ENCODE measurements around the gene LRMDA.

DNA sequence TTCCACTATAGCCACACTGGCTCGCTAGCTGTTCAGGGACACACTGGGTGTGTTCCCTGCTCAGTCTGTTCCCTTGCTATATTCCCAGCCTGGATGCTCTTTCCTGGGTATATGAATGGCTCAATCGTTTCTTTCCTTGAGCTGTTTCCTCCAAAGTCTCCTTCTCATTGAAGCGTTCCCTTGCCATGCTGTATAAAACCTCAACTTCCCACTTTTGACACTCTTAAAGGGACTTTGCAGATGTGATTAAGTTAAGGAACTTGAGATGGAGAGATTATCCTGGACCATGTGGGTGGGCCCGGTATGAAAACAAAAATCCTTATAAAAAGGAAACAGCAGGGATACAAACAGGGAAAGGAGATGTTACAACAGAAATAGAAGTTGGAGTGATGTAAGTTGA is 973.1 kb downstream of the LRMDA start:
- TF ChIP-seq POLR2AphosphoS5 (IDR thresholded peaks at IDR 0.05) = no peak
- TF ChIP-seq, protein P1, sequence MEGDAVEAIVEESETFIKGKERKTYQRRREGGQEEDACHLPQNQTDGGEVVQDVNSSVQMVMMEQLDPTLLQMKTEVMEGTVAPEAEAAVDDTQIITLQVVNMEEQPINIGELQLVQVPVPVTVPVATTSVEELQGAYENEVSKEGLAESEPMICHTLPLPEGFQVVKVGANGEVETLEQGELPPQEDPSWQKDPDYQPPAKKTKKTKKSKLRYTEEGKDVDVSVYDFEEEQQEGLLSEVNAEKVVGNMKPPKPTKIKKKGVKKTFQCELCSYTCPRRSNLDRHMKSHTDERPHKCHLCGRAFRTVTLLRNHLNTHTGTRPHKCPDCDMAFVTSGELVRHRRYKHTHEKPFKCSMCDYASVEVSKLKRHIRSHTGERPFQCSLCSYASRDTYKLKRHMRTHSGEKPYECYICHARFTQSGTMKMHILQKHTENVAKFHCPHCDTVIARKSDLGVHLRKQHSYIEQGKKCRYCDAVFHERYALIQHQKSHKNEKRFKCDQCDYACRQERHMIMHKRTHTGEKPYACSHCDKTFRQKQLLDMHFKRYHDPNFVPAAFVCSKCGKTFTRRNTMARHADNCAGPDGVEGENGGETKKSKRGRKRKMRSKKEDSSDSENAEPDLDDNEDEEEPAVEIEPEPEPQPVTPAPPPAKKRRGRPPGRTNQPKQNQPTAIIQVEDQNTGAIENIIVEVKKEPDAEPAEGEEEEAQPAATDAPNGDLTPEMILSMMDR (IDR thresholded peaks at IDR 0.05) = no peak
- no peak for TF ChIP-seq POLR2A (IDR thresholded peaks at IDR 0.05)
- no peak for TF ChIP-seq EP300 (IDR thresholded peaks at IDR 0.05)

Measured in sigmoid colon (tissue), 4 donors.